ENCODE measurements around the gene CYTH1.

The CYTH1 gene

DNA sequence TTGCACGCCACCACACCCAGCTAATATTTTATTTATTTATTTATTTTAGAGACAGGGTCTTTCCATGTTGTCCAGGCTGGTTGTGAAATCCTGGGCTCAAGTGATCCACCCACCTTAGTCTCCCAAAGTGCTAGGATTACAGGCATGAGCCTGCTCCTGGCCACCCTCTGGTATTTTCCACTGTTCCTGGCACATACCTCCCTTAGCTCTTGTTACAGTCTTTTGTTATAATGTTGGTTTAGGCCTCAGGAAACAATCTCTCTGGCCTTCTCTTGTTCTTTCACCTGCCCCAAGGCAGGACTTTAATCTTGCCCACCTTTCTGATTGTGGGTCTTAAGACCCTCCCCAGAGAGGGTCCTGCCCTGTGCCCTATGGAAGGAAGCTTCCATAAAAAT, 3.6 kb upstream of the CYTH1 start:
- no peak for DNase-seq

DNA sequence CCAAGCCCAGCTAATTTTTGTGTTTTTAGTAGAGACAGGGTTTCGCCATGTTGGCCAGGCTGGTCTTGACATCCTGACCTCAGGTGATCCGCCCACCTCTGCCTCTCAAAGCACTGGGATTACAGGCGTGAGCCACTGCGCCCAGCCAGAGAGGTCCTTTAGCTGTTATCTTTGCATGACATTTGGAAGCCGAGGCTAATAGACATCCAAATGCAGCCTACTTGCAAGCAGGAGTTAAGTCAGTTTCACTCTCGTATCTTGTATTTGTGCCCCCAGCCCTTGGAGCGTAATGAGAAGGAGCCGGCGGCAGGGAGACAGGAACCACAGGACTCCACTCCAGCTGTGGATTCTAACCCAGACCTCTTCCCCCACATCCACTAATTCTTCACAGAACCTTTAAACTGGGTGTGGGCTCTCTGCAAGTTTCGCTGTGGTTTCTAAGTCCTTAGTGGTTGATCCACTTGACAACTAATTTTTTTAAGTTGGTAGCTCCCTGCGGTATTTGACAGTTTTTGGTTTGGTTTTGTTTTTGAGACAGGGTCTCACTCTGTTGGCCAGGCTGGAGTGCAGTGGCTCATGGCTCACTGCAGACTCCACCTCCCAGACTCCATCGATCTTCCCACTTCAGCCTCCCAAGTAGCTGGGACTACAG, 3.1 kb upstream of the CYTH1 start:
- peak in 1 of 2 donors; percentile 52 for DNase-seq

DNA sequence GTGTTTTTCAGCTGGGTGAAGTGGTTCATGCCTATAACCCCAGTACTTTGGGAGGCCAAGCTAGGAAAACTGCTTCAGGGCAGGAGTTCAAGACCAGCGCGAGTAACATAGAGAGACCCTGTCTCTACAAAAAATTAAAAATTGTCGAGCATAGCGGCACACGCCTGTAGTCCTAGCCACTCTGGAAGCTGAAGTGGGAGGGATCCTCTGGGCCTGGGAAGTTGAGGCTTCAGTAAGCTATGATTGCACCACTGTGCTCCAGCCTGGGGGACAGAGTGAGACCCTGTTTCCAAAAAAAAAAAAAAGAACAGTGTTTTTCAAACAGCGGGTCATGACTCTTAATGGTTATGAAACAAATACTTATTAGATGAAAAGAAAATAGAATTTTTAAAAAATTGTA, 2.3 kb upstream of the CYTH1 start:
- no peak for DNase-seq

DNA sequence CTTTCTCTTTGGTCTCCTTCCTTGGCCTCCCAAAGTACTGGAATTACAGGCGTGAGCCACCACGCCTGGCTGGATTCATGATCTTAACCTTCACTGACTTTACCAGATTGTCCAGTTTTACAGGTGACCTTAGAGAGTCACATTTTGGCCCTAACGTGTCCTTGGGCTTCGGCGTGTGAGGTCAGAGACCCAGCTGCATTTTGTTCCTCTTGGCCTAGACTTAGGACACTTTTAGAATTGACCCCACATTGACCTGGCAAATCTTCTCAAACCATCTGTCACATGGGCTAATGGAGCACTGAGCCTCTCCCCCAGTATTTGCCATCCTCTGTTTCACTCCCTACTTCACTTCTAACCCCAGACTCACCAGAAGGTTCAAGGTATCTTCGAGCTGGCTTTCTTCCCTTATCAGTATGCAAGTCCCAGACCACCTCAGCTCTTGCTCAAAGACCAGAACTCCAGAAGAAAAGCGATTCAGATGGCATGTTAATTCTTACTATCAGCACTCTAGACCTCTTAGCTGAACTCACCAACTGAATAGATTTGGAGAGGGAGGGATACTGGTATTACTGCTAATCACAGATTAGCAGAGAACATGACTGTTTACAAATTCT, 1.7 kb upstream of the CYTH1 start:
- DNase-seq, result no peak

DNA sequence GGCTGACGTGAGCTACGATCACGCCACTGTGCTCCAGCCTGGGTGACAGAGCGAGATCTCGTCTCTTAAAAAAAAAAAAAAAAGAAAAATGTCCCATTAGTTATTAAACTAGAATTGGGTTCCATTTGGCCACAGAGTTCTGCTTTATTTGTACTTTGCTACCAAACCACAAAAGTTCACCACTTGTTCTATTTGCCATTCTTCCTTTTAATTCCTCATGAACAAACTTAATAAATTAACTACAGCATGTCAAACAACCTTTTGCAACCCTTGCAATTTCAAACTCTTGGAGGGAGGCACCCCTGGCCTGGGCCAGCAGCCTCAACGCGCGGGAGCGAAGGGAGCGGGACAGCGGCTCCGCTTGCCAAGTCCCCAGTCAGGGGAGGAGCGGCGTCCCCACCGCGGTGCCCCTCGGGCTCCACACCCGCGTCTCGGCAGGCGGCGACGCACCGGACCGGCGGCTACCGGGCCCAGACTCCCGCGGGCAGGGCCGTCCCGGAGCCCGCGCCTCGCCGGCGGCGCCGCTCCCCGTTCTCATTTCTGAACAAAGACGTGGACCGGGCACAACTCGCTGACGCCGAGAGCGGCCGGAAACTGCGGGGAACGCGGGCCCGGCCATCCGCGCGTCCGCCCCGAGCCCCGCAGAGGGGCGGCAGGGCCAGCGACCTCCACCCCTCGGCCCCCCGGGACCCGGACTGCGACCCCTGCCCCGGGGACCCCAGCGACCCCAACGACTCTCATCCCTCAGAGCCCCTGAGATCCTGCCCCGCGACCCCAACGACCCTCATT, 775 bp downstream of the CYTH1 start:
- DNase-seq, result peak; percentile 41 to 49

DNA sequence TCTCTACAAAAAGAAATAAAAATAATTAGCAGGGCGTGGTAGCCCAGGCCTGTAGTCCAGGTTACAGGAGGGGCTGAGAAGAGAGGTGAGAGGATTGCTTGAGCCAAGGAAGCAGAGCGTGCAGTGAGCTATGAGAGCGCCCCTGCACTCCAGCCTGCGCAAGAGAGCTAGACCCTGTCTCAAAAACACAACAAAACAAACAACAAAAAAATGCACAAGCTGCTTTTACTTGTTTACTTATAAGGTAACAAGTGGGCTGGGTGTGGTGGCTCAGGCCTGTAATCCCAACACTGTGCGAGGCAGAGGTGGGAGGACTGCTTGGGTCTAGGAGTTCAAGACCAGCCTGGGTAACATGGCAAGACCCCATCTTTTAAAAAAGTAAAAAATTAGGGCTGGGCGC, 1.7 kb downstream of the CYTH1 start:
- peak in 1 of 2 donors; percentile 40 for DNase-seq

DNA sequence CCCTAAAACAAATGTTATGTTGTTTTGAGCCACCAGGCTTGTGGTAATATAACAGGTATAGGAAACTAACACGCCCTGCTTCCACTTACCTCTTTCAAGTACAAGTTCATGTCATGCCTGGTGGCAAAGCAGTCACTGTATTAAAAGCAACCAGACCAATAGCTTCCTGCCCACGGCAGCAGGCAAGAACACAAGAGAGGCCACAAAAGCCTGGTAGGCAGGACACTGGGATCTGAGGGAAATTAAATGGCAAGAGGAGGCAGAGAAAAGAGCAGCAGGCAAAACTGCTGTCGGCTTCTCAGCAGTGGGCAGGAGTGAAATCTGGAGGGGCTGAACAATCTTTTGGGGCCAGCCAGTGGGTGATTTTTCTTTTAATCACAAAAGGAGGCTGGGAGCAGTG, 2.2 kb downstream of the CYTH1 start:
- DNase-seq, result peak; percentile 74 to 85

DNA sequence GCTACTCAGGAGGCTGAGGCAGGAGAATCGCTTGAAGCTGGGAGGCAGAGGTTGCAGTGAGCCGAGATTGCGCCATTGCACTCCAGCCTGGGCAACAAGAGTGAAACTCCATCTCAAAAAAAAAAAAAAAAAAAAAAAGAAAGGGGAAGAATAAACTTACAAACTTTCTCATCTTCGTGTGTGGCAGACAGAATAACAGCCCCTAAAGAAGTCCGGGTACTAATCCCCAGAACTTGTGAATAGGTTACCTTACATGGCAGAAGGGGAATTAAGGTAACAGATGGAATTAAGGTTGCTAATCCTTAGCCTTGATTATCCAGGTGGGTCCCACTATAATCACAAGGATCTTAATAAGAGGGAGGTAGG, 2.8 kb downstream of the CYTH1 start:
- peak in 1 of 2 donors; percentile 26 for DNase-seq

DNA sequence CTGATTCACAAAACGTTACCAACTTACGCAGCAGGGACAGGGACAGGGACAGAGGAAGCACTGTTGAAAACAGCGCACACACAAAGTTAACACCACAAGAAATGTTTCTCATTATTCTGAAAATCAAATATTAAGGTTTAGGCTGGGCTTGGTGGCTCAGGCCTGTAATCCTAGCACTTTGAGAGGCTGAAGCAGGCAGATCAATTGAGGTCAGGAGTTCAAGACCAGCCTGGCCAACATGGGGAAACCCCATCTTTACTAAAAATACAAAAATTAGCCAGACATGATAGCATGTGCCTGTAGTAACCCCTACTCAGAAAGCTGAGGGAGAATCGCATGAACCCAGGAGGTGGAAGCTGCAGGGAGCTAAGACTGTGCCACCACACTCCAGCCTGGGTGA, 4.2 kb downstream of the CYTH1 start:
- DNase-seq, result peak in 1 of 2 donors; percentile 61

DNA sequence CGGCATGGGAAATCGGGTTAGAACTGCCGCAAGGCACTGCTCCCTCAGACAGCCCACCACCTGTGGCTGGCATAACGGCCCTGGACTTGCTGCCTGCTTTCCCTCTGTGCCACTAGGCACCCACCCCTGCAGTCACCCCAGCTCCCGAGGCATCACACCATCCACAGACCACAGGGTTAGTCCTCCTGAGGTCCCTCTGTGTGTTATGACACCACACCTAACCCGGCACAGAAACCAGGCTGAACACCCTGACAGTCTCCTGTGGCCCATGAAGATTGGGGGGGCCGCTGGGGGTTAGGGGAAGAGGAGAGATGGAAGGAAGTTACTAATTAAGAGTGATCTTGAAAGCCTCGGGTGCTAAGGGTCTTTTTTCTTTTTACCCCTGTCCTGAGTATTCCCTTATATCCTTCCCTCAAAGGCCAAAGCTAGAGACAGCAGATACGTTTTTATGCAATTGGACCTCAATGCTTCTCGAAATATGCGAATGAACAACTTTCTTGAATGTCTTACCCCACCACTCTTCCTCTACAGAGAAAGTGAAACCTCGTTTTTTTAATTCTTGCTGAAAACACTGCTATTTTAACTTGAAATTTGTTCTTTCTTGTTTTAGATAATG, 7.0 kb downstream of the CYTH1 start:
- peak; percentile 58 to 73 for DNase-seq

DNA sequence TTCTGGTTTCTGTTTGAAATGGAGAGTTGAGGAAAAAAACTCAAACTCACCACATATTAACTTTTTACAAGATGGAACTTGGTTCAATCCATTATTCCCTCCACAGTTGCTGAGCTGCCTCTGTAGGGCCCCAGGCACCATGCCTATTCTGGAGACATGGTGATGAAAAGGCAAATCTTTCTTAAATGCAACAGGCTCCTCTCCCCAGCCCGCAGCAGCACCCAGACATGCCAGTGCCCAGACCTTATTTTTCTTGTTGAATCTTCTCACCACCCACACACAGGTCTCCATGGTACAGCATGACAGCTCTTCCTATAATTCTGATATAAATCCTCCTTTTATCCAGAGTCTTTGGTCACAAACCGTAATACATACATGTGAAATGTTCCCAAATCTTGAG, 7.6 kb downstream of the CYTH1 start:
- no peak for DNase-seq

DNA sequence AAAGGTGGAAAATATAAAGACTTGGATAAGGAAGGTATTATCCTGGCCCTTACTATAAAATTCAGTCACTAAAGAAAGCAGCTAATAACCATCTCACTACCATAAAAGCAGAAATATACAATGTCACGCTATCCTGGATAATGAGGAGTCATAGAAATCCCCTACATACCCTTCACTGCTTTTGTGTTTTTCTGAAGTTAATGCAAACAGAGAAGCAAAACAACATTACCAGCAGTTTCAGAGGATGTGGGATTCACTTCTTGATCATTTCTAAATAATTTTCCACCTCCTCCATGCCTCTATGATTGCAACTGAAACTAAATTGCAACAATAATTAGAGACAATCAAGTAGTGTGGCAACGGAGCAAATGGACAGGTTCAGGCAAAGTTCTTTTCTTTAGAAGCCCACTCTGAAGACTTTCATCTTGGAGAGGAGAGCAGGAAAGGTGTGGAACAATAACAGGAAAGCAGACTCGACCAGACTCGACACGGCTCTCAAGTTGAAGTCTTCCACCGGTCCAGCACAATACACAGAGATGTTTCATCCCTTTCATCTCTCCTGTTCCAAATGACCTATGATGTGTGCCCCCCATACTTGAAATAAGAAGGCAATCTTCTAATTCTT, 10.2 kb downstream of the CYTH1 start:
- no peak for DNase-seq

DNA sequence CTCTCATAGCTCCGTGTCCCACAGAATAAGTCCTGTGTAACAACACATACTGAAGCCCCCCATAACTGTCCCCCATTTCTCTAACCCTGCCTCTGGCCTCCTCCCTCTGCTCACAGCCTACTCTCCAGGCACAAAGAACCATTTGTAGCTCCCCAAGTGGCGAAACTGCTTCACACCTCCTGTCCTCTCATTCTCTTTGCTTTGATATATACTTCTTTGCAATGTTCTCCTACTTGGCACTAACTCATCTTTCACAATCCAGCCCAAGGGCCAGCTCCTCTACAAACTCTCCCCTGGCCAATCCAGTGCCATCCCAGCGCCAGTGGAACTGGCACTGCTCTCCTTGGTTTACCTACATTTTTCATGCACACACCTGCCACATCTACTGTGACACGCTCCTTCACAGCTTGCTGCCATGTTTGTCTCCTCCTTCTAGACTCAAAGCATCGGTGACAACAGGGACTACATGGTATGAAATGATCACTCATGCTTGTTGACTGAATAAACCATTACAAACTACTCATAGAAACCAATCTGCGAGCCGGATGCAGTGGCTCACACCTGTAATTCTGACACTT, 12.8 kb downstream of the CYTH1 start:
- no peak for DNase-seq

DNA sequence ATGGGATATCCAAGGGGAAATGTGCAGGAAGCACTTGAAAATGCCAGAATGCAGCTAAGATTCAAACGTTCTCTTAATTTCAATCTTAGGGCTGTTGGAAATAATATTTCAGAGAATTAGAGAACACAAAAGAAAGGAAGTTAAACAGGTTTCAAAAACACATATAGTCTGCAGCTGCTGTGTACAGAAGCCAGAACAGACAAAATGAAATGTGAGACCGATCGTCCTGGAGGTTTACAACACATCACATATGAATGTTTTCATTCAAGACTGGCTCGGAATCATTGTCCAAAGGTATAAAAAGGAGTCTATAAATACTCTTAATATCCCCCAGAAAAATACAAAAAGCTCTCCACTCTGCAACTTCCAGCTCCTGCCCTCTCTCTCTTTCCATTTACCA, 14.3 kb downstream of the CYTH1 start:
- DNase-seq, result no peak

DNA sequence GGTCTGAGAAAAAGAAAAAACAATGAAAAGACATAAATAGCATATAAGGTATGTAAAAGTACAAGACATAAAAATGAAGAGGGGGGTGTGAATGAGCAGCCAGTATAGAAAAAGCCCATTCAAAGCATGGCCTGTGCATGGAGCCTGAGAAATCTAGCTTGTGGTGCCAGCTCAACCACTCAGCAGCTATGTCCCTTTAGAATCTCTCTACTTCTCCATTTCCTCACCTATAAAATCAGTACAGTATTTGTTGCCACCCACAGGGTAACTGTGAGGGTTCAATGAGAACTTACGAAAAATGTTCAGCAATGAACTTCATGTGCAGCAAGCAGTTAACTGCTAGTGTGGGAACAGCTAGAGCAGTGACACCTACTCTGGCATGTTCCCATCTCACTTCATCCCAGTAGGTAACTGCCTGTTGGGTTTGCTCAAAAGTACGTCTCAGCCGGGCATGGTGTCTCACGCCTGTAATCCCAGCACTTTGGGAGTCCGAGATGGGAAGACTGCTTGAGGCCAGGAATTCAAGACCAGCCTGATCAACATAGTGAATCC, 15.3 kb downstream of the CYTH1 start:
- DNase-seq, result no peak

DNA sequence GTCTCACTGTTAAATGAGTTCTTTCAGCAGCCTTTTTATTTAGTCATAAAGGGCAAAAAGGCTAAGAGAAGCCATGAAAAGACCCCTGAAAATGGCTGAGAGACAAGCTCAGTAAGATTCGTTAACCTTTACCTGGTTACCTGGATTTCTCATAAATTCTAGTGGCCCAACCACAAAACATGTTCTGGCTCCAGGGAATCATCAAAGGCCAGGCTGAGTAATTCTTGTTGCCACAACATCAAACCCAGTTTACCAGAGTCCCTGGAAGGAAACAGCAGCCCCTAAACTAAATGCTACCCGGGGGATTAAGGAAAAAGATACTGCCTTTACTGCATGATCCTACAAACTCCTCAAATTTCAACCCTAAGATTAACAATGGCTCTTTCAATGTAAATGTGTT, 15.8 kb downstream of the CYTH1 start:
- no peak for DNase-seq

DNA sequence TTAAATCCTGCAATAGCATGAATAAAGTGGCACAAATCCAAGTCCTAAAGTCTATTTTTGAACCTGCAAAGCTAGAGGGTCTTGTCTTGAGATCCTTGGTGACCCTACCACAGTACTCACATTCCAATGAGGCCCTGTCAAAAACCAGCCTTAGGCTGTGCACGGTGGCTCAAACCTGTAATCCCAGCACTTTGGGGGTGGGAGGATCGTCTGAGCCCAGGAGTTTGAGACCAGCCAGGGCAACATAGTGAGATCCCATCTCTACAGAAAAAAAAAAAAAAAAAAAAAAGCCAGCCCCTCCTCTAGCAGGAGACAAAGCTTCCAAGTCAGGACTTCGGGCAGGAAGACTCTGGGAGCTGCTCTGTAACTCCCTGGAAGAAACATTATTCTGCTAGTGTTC, 16.3 kb downstream of the CYTH1 start:
- DNase-seq, result no peak

DNA sequence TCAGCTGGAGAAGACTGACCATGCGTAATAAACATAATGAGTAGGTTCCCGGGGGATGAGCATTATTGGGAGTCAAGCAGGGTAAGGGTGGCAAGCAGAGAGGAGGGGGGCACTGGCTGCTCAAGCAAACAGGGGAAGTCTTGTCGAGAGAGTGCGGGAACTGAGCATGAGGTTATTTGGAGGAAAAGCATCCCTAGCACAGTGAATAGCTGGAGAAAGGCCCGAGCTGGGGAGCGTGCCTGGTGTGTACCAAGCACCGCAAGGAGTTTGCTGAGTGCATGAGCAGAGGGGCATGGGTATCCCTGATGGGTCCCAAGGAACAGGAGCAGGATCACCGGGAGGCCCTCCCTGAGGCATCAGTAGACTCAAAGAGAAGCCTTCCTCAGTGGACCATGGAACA, 17.2 kb downstream of the CYTH1 start:
- no peak for DNase-seq

DNA sequence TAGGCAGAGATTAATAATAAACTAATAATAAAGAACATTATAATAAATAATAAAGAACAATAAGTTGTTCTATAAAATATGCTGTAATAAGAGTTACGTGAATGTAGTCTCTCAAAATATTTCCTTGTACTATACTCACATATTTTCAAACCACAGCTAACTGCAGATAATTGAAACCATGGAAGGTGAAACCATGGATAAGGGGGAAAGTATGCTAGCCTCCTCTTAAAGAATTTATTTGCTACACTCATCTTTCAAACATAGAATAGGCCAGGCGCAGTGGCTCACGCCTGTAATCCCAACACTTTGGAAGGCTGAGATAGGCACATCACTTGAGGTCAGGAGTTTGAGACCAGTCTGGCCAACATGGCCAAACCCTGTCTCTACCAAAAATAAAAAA, 18.5 kb downstream of the CYTH1 start:
- DNase-seq, result no peak

DNA sequence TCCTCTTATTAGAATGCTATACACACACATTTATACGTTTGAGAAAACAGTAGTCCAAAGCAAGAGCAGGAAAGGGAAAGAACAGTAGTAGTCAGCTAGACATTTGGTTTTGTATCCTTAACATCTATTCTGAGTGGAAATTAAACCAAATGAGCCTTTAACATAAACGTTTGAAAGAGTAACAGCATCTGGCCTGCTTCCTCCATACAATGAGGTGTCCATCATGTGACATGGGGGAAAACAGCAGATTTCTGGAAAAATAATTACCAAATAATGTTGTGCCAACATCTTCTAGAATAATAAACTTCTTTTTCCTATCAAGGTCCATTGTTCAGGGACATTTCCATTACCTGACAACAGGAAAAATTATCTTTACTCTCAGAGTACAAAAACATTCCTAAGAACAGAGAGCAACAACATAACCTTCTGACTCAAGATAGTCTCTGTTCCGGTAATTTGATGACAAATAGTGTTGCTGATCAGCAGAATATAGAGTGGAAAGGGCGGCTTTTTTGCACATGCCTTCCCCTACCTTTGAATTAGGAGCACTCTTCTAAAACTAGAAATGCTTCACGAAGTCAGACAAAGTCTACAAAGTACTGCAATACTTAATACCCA, 20.2 kb downstream of the CYTH1 start:
- no peak for DNase-seq

DNA sequence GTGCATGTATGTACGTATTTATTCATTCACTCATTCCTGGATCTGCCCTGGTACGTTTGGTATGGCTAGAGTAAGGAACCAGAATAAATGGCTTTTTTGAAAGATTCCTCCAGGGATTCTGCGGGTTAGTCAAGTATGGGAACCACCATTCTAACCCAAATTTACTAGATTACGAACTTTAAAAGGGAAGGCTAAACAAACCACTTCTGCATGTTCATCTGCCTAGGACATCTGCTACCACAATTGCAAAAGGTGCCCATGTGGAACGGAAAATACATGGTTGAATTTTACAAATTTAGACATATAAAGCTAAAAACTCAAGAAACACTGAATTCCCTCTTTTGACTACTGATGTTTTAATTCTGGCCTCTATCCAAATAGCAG, 22.1 kb downstream of the CYTH1 start:
- no peak for DNase-seq

Data from CD4-positive, alpha-beta T cell treated with Interferon alpha-2 for 1 hour (primary cell).